ENCODE measurements around the gene SP2.

Gene SP2

GRCh38 chr17:47852113-47852949 is 43.7 kb upstream of the SP2 start:
- peak overlapping the region in 3 of 11 experiments; percentile 25 to 61 (median 29); a peak in 6 of 22 replicates for H3K4me2 ChIP-seq
- H3K27me3 ChIP-seq, result peaks cover 87 to 100% (median 100%) of the 10 kb centered on the region in 11 experiments

GRCh38 chr17:47853616-47854015 is 42.4 kb upstream of the SP2 start:
- Histone ChIP-seq H3K4me2 (no peak overlapping the region), H3K27ac (no peak overlapping the region), H3K4me3 (no peak overlapping the region), H3K4me1 (peaks cover 0 to 45% (median 3%) of the 10 kb centered on the region in 10 experiments; a peak in 8 of 20 replicates), H3K9me3 (replicated peaks in 1 of 11) (no peaks in the 10 kb centered on the region), H3K9ac (no peak overlapping the region), H3K36me3 (no peaks in the 10 kb centered on the region), H4K20me1 (peaks cover 0 to 31% (median 12%) of the 10 kb centered on the region in 11 experiments; a peak in 10 of 22 replicates), H3K27me3 (peaks cover 74 to 99% (median 90%) of the 10 kb centered on the region in 11 experiments)
- TF ChIP-seq Cebpa-rat (IDR thresholded peaks at IDR 0.05), result no peak

More at GRCh38 chr17:47852113-47852949, 43.7 kb upstream of the SP2 start:
- H3K27ac ChIP-seq, result no peak overlapping the region
- peaks cover 0 to 34% (median 14%) of the 10 kb centered on the region in 11 experiments; a peak in 11 of 22 replicates for H4K20me1 ChIP-seq
- no peak for TF ChIP-seq Cebpa-rat (IDR thresholded peaks at IDR 0.05)
- no peaks in the 10 kb centered on the region for H3K9me3 ChIP-seq (replicated peaks in 1 of 11)
- H3K9ac ChIP-seq, result no peak overlapping the region
- H3K4me3 ChIP-seq, result no peak overlapping the region
- no peaks in the 10 kb centered on the region for H3K36me3 ChIP-seq
- H3K4me1 ChIP-seq, result peaks cover 0 to 35% (median 0%) of the 10 kb centered on the region in 10 experiments; a peak in 7 of 20 replicates

DNA sequence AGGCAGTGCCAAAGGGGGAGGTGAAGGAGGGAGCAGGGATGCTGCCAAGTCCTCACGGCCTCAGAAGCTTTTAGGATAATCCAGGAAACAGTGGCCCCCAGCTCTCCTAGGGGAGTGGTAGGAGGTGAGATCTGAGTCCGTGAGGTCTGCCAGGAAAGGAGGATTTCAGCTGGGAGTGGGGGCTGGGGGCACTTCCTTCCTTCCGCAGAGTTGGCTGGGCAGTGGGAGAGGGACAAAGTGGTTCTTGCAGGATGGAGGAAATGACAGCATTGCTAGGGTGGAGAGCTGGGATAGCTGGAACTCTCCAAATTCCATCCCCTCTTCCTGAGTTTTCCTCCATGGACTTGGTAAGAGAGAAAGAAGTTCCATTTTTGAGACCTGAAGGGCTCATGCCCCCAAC is 40.3 kb upstream of the SP2 start:
- no peak overlapping the region for H3K4me3 ChIP-seq
- peaks cover 53 to 84% (median 72%) of the 10 kb centered on the region in 11 experiments for H3K27me3 ChIP-seq
- peaks cover 0 to 14% (median 2%) of the 10 kb centered on the region in 11 experiments; a peak in 10 of 22 replicates for H4K20me1 ChIP-seq
- H3K4me1 ChIP-seq, result peaks cover 0 to 44% (median 3%) of the 10 kb centered on the region in 10 experiments; a peak in 8 of 20 replicates
- H3K4me2 ChIP-seq, result peak overlapping the region in 3 of 11 experiments; percentile 4 to 38 (median 35); a peak in 6 of 22 replicates
- TF ChIP-seq Cebpa-rat (IDR thresholded peaks at IDR 0.05), result no peak
- no peaks in the 10 kb centered on the region for H3K36me3 ChIP-seq
- no peaks in the 10 kb centered on the region for H3K9me3 ChIP-seq (replicated peaks in 1 of 11)
- no peak overlapping the region for H3K9ac ChIP-seq
- no peak overlapping the region for H3K27ac ChIP-seq

DNA sequence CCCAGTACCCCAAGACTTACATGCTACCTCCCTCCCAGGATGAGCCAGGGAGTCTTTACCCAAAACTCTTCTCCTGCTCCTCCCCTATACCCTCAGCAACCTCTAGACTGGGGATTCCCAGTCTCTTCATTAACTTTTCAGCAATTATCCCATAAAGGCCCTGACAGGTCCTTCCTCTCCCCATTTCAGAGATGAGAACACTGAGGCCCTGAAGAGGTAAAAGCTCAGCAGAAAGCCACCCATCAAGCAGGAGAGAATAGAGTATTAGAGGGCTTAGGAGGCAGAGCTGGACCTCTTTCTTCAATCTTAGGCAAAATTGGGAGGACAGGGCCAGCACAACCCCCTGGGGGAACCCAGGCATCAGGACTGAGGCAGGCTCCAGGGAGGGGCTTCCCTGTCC is 39.2 kb upstream of the SP2 start:
- H3K4me1 ChIP-seq, result peaks cover 0 to 39% (median 3%) of the 10 kb centered on the region in 10 experiments; a peak in 8 of 20 replicates
- no peak overlapping the region for H3K27ac ChIP-seq
- H3K9me3 ChIP-seq (replicated peaks in 1 of 11), result no peaks in the 10 kb centered on the region
- no peak overlapping the region for H3K9ac ChIP-seq
- peaks cover 42 to 73% (median 61%) of the 10 kb centered on the region in 11 experiments for H3K27me3 ChIP-seq
- no peaks in the 10 kb centered on the region for H3K36me3 ChIP-seq
- peaks cover 0 to 12% (median 0%) of the 10 kb centered on the region in 11 experiments; a peak in 5 of 22 replicates for H4K20me1 ChIP-seq
- peak overlapping the region in 3 of 11 experiments; percentile 40 to 75 (median 66); a peak in 4 of 22 replicates for H3K4me2 ChIP-seq
- H3K4me3 ChIP-seq, result no peak overlapping the region
- TF ChIP-seq Cebpa-rat (IDR thresholded peaks at IDR 0.05), result no peak

DNA sequence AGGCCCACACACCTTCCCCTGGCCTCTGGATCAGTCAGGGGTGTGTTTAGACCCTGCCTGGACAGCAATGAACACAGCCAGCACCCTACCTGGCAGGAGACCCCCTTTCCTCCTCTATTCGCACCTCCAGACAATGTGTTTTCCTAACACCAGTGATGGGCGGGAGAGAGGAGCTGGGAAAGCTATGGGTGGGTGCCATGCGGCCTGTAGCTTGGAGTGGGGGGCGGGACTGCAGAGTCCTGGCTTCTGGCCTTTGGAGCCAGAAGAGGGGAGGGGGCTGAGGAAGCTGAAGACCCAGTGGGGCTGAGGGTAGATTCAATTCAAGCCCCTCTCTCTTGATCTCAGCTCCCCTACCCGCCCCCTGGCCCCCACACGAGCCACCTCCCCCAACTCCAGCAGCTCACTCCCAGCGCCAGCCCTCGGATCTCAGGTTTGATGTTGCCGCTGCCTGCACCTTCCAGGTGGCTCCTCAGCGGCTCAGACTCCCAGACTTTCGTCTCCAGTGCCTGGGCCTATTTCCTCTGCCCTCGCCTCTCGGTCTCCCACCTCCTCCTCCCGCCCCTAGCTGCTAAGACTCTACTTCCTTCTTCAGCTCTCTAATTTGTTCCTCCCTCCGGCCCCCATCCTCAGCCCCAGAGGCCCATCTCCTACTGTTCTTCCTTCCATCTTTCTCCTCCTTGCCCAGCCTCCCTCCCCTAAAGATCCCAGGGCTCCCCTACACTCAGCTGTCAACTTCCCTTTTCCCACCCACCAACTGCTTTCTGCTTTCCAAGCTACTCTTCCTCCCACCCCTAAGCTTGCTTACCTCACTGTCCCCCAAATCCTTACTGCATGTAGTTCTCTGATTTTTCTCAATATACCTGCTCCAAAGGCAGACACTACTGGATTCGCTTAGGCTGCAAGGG is 38.2 kb upstream of the SP2 start:
- H3K27me3 ChIP-seq, result peaks cover 32 to 63% (median 51%) of the 10 kb centered on the region in 11 experiments
- H3K36me3 ChIP-seq, result no peaks in the 10 kb centered on the region
- H3K4me2 ChIP-seq, result peak overlapping the region in 5 of 11 experiments; percentile 14 to 75 (median 47); a peak in 8 of 22 replicates
- TF ChIP-seq Cebpa-rat (IDR thresholded peaks at IDR 0.05), result no peak
- H4K20me1 ChIP-seq, result peaks cover 0 to 12% (median 0%) of the 10 kb centered on the region in 11 experiments; a peak in 5 of 22 replicates
- no peak overlapping the region for H3K27ac ChIP-seq
- H3K9me3 ChIP-seq (replicated peaks in 1 of 11), result no peaks in the 10 kb centered on the region
- H3K4me1 ChIP-seq, result peaks cover 0 to 38% (median 6%) of the 10 kb centered on the region in 10 experiments; a peak in 10 of 20 replicates
- no peak overlapping the region for H3K4me3 ChIP-seq
- H3K9ac ChIP-seq, result no peak overlapping the region

- H4K20me1 ChIP-seq, result 0 out of 22 replicates have a peak, but pooled peaks cover 0 to 3% (median 0%) of the 10 kb centered on the region in 11 experiments
- H3K9ac ChIP-seq, result no peak overlapping the region
- H3K9me3 ChIP-seq (replicated peaks in 1 of 11), result no peaks in the 10 kb centered on the region
- no peak overlapping the region for H3K27ac ChIP-seq
- peaks cover 0 to 53% (median 12%) of the 10 kb centered on the region in 10 experiments; a peak in 10 of 20 replicates for H3K4me1 ChIP-seq
- no peak overlapping the region for H3K4me2 ChIP-seq
- TF ChIP-seq Cebpa-rat (IDR thresholded peaks at IDR 0.05), result no peak
- H3K27me3 ChIP-seq, result peaks cover 6 to 37% (median 25%) of the 10 kb centered on the region in 11 experiments
- no peak overlapping the region for H3K4me3 ChIP-seq
- H3K36me3 ChIP-seq, result no peaks in the 10 kb centered on the region
Measured at GRCh38 chr17:47860386-47860785, 35.6 kb upstream of the SP2 start.

- H3K9ac ChIP-seq, result no peak overlapping the region; a peak in 1 of 22 replicates
- H3K4me2 ChIP-seq, result peak overlapping the region in 6 of 11 experiments; percentile 9 to 76 (median 61); a peak in 10 of 22 replicates
- no peaks in the 10 kb centered on the region; a peak in 1 of 22 replicates for H4K20me1 ChIP-seq
- H3K27me3 ChIP-seq, result peaks cover 0 to 13% (median 3%) of the 10 kb centered on the region in 11 experiments; a peak in 7 of 22 replicates
- TF ChIP-seq Cebpa-rat (IDR thresholded peaks at IDR 0.05), result no peak
- peaks cover 0 to 30% (median 8%) of the 10 kb centered on the region in 10 experiments; a peak in 10 of 20 replicates for H3K4me1 ChIP-seq
- H3K4me3 ChIP-seq, result no peak overlapping the region
- H3K27ac ChIP-seq, result peak overlapping the region in 5 of 11 experiments; percentile 13 to 71 (median 61); a peak in 7 of 22 replicates
- no peaks in the 10 kb centered on the region for H3K9me3 ChIP-seq (replicated peaks in 1 of 11)
- H3K36me3 ChIP-seq, result no peaks in the 10 kb centered on the region
Measured at GRCh38 chr17:47862621-47863440, 33.2 kb upstream of the SP2 start.
